Liver (tissue), 2 donors: ENCODE results near the gene CRYBA1.

Experiments used
- GABPA ChIP-seq, 2 donors: IDR thresholded peaks in 1 of 2; conservative IDR thresholded peaks in 1 of 2; 2 replicates each; pipeline ENCODE4 v1.6.1; 2016; ENCODE audit warnings: antibody characterized with exemption in 2 of 2, mild to moderate bottlenecking in 1 of 2, moderate library complexity in 1 of 2
- TAF1 ChIP-seq: conservative IDR thresholded peaks from 2 replicates; pipeline ENCODE4 v1.6.1; 2016; ENCODE audit warnings: antibody characterized with exemption, mild to moderate bottlenecking
- donor health status: healthy.

DNA sequence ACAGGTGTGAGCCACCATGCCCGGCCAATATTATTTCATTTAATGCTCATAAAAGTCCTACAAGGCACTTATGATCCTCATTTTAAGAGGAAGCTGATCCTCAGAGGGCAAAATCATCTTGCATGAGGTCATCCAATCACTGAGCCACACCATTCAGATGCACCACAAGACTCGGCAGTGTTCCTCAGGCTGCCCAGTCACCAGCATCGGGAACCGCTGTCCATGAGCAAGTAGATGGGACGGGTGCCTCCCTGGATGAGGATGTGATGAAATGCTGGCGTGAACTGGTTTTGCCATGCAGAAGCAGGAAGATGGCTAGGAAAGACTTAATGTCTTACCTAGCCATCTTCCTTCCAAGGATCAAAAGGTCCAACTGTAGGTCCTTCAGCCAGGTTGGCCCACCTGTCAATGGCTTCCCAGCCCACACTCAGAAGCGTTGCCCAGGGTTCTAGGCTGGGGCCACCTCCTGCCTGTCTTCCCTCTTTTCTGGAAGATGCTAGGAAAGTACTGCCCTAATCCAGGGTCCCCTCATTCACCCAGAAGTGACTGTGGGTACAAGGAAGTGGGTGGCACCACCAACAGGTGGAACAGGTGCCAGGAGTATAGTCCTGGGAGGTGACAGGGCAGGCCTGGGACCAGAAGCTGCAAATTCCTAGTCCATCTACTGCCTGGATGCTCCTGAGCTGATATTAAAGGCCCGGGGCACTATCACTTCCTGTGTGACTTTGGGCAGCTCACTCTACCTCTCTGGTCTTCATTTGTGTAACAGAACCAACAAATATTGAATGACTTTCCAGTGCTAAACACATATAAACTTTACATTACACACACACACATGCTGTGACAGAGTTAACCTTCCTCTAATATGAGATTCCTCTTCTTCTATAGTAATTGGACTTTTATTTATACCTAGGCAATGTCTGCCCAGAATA, 32.2 kb upstream of the CRYBA1 start:
- TF ChIP-seq GABPA (IDR thresholded peaks at IDR 0.05 in 1 of 2, conservative IDR thresholded peaks at IDR 0.05 in 1 of 2): no peak
- TF ChIP-seq TAF1: no peak
